M059J (cell line): ENCODE measurements around the gene SRSF9. TPM values are rescaled to one million over a fixed set of nuclear protein-coding genes. Genes with fewer than 3 reads are reported as not detected.
"Not testable (repeated sequence)": the region's sequence is repeated elsewhere in the genome, so short reads cannot be mapped to it uniquely, and the experiment has no call there.

Experiments used
- DNase-seq: peaks from one replicate; pipeline ENCODE4 v3.0.0-alpha.2; 2012; ENCODE audit warnings: low read depth
- total RNA-seq: library from RNA; depleted of rRNA; stranded (reverse); fragments of >200 nt; shearing (Covaris generic); gene quantifications from 2 replicates; pipeline ENCODE4 v1.2.3, GENCODE V29; 2014

The SRSF9 gene
- total RNA-seq, 1 experiment from 2014 or later, result 267 TPM

- no peak for DNase-seq
These were observed 16.3 kb downstream of the SRSF9 start for GRCh38 chr12:120453060-120453750.

GRCh38 chr12:120452524-120452923, 17.0 kb downstream of the SRSF9 start:
- peak; percentile 26 for DNase-seq

- no peak for DNase-seq
These were observed 21.6 kb downstream of the SRSF9 start for GRCh38 chr12:120447992-120448391.

GRCh38 chr12:120446844-120447178, 22.7 kb downstream of the SRSF9 start:
- not testable (repeated sequence) for DNase-seq

GRCh38 chr12:120445911-120446843, 23.4 kb downstream of the SRSF9 start, which contains the start of the genes GATC and TRIAP1:
Gene GATC (plus strand): TSS chr12:120446444. CDS start chr12:120446481, 37 bp downstream.
Gene TRIAP1 (minus strand): TSS chr12:120446384. CDS start chr12:120446372, 12 bp downstream.
- peak; percentile 76 for DNase-seq

- no peak for DNase-seq
These were observed 24.9 kb downstream of the SRSF9 start for GRCh38 chr12:120444676-120445075.

- peak; percentile 46 for DNase-seq
These were observed 29.8 kb downstream of the SRSF9 start for GRCh38 chr12:120439646-120440247.

GRCh38 chr12:120438495-120439198, 30.9 kb downstream of the SRSF9 start:
- no peak for DNase-seq

- peak; percentile 98 for DNase-seq
These were observed 31.6 kb downstream of the SRSF9 start, which contains the start of gene COX6A1 for GRCh38 chr12:120437735-120438494. Gene COX6A1 (plus strand): TSS chr12:120438113. CDS start chr12:120438127, 14 bp downstream.

GRCh38 chr12:120432772-120433525, 36.6 kb downstream of the SRSF9 start:
- DNase-seq, result no peak

- no peak for DNase-seq
These were observed 40.2 kb downstream of the SRSF9 start for GRCh38 chr12:120429368-120429767.

GRCh38 chr12:120428597-120429229, 40.8 kb downstream of the SRSF9 start:
- no peak for DNase-seq

- no peak for DNase-seq
These were observed 43.8 kb downstream of the SRSF9 start for GRCh38 chr12:120425797-120426196.

GRCh38 chr12:120422892-120423456, 46.6 kb downstream of the SRSF9 start:
- no peak for DNase-seq

GRCh38 chr12:120421701-120422100, 47.8 kb downstream of the SRSF9 start:
- DNase-seq, result peak; percentile 24

GRCh38 chr12:120417917-120418580, 51.5 kb downstream of the SRSF9 start:
- no peak for DNase-seq

- DNase-seq, result no peak
These were observed 52.9 kb downstream of the SRSF9 start for GRCh38 chr12:120416490-120417216.
